NCI-H1417 treated with DMSO at 0.1 percent for 48 hours (cell line): ENCODE data around the gene FANK1.

Source experiments
- DNase-seq: peaks from one replicate; lab custom pipeline; 2025; lab: John Stamatoyannopoulos, UW

Gene FANK1

DNA sequence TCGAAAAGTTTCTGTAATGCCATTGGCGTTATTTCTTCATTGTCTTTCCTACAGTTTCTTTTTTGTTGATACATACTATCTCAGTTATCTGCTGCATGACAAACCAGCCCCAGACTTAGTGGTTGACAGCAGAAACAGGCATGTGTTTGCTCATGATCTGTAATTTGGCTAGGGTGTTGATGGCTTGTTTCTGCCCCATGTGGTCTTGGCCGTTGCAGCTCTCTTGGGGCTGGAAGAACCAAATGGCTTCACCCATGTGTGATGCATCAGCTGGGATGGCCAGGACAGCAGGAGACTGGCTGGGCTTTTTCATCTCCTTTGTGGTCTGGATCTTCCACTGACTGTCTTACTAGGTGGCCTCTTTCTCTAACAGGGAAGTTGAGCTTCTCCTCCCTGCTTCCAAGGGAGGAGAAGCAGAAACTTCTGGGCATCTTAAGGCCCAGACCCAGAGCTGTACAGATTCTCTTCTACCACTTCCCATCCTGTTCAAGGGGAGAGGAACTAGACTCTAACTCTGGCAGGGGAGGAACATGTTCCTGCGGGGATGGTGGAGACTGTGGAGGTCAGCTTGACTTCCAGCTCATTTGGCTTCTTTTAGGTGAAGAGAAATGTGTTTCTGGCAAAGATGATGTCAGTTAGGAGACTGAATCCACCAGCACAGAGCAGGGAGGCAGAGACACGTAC lies 89.3 kb downstream of the FANK1 start:
- no peak for DNase-seq

DNA sequence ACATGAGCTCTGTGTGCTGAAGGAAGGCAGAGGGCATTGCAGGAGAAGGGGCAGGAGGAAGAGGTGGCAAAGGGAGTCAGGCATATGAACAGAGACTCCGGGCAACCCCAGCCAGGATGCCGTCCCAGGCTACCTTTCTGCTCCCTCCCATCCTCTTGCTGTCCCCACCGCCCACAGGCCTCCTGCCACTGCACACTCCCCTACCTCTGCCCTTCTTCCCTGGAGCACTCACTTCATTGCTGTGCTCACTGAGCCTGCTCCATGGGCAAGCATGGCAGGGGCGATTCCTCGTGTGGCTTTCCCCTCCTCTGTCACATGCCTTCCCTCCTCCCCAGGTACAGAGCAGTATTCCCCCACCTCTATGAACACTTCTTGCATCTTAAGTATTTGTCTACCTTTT lies 93.4 kb downstream of the FANK1 start:
- no peak for DNase-seq

DNA sequence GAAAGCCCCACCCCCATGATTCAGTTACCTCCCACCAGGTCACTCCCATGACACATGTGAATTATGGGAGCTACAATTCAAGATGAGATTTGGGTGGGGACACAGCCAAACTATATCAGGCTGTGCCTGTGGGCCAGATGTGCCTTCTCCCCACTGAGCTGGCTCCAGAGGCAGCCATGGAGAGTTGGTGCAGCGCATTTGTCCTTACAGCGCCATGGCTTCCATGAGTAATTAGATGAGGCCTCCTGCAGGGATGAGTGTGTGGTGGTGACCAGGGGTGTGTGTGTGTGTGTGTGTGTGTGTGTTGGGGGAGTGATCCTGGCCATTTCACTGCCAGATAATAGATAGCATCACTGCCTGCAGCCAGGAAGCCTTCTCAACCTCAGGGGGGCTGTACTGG lies 94.6 kb downstream of the FANK1 start:
- no peak for DNase-seq

DNA sequence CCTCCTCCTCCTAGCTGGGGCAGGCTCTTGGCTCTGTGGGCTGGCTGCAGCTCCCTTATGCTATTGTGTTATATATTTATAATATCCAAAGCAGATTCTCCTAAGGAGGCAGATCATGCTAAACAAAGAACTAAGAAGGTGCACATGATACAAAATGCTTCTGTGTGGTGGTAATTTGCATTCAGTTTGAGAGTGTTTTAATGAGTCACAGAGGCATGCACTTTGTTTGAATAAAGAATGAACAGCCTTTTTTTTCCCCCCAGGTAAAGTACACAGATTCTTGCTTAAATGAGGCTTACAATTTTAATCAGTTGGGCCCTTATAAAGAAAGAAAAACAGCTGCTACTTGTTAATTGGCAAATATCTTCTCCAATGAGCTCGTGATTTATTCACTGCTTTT lies 95.0 kb downstream of the FANK1 start:
- DNase-seq, result no peak

DNA sequence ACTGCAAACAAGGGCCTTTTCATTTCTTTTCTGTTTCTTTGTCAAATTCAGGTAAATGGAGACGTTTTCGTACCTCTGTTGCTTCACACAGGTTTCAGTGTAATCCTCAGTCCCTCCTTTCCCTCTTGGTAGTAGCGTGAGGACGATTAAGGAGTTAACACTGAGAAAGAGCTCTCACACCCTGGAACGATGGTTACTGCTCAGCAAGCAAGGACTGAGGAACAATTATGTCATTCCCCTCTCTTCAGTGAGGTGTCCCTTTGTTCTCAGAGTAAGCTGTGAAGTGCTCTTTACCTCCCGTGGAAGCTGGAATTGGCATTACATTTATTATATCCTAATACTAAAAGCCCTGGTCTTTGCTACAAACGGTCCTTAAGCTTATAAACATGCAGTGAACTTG lies 95.9 kb downstream of the FANK1 start:
- DNase-seq, result no peak

DNA sequence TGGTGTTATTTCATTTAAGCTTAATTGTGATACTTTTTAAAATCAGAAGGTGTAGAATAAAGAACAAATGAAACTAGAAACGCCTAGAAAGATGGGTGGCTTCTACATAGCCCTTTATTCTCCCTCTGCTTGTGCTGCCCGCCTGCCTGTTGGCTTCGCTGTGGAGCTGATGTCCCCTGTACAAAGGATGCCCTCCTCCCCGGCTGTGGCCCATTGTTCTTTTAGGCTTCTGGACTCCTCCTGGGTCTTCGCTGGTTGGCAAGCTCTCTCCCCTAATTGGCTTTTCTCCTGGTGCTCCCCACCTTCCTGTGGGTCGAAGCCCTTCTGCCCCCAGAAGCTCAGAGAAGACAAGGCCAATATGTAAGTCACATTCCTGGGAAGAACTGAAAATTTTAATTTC lies 98.2 kb downstream of the FANK1 start:
- no peak for DNase-seq

DNA sequence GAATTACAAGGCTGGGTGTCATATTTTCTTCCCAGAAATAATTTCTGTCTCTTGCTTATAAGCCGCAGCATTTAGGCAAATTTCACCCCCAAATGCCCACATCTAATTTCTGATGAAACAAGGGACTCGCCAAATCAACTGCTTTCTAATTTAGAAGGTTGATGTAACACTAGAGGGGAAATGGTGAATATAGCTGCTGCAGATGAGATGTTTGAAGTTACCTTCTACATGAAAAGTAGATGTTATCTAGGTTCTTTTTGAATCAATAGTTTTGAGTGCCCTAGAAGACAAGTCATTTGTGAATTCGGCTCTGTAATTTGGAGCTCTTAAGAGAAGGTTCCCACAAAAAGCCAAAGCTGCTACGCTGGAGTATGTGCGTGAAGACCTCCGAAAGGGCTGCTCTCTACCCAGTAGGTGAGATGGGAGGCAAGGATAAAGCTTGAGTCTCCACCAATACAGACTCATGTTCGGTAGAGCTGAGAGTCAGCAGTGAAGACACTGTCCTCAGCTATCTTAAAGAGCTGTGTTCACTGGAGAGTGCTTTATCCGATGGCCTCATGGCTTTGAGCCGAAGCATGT lies 99.5 kb downstream of the FANK1 start:
- DNase-seq, result no peak

DNA sequence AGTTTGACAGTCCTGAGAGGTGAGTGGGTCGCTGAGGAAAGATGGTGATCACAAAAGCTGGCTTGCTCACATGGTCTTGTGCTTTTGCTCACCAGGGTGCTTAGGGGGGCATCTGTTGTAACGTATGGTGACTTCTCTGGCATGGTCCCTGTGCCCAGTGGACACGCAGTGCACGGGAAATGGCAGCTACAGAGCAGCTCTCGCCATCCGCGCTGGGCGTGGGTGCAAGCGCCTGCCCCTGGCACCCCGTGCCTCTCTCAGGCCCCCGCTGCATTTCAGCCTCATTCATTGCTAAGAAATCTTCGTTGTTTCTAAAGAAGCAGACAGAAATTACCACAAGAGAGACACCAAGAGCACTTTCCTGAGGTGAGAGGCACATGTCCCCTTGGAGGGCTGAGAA lies 101.2 kb downstream of the FANK1 start:
- DNase-seq, result no peak

DNA sequence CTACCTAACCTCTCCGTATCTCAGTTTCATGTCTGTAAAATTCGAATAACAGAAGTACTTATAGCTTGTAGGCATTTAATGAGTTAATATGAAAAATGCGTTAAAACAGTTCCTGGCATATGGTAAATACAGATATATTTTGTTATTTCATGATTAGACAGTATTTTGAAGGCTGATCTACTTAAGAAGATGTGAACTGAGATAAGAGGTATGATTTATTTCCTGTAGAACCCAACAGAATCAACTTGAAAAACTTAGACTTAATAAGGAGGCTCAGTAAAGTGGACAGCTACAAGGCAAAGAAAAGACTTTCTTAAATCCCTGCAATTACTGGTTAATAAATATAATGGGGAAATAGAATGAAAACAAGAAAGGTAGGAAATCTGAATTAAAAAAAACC lies 103.3 kb downstream of the FANK1 start:
- DNase-seq, result no peak

DNA sequence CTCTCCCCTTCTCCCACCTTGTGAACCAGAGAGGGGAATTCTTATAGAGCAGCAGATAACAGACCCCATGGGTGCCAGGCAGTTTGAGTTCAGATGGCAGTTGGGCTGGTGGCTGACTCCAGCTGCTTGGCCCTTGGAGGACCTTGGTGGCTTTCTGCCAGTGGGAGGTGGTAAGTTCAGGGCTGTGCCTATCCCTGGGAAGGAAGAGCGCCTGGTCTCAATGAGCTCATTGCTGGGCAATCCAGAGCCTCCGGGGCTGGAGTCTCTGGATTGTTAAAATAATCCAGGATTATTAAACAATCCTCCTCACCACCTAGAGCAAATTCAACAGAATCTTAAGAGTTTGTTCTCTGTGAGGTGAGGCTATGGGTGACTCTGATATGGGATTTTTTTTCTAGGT lies 105.2 kb downstream of the FANK1 start:
- no peak for DNase-seq

DNA sequence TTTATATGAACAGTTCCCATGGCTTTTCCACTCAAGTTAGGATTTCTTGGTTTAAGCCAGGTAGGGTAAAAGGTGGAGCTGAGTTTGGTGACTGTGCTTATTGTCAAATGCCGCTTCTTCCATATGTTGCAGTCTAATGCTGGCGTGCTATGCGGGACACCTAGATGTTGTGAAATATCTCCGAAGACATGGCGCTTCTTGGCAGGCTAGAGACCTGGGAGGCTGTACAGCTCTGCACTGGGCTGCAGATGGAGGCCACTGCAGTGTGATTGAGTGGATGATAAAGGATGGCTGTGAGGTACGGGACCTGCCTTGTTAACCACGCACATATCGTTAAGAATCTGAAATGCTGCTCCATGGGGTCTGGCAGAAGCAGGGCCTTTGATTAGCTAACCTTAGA lies 108.4 kb downstream of the FANK1 start:
- DNase-seq, result no peak

DNA sequence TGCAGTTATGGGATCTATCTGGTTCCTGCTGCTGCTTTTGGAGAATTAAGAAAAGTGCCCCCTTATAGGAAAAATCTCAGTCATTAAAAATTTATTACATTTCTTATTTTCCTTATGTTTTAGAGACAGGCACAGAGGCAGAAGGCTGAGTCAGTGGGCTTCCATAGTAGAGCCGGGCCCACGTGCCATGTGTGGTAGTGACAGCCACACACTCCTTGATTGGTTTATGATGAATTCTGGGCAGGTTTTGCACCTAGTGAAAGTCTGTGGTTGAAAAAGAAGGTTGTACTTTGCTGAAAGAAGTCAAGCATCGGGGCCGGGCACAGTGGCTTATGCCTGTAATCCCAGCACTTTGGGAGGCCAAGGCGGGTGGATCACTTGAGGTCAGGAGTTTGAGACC lies 109.9 kb downstream of the FANK1 start:
- DNase-seq, result no peak

DNA sequence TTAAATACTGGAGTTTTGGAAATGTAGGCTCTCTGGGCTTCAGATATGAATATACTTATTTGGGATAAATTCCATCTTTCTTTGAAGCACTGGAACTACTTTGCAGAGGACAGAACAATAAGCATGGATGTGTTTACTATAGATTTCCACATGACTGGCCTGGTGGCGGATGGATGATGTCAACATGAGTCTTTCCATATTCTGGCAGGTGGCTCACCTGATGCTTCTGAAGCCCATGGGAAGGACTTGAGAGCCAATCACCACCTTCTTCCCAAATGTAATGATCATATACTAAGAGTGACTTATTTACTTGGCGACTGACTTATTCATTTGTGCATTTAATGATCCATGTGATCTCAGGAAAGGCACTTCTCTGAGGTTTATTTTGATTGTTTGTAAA lies 110.5 kb downstream of the FANK1 start:
- no peak for DNase-seq

DNA sequence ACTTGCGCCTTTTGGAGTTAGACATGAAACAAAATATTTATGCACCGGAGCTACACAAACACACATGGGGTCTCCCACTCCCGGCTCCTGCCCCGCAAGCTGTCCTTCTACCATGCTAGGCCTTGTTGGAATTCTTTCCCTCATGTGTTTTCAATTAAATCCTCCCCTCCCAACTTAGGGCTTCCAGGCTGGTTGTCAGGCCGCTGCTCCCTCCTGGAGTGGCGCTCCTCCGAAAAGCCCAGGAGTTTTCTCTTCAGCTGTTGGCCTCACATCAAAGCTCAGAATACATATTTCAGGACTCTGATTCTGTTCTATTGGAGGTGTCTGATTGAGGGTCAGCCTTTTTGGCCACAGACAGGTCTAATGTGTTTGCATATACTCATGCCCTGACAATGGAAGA lies 113.3 kb downstream of the FANK1 start:
- DNase-seq, result no peak

DNA sequence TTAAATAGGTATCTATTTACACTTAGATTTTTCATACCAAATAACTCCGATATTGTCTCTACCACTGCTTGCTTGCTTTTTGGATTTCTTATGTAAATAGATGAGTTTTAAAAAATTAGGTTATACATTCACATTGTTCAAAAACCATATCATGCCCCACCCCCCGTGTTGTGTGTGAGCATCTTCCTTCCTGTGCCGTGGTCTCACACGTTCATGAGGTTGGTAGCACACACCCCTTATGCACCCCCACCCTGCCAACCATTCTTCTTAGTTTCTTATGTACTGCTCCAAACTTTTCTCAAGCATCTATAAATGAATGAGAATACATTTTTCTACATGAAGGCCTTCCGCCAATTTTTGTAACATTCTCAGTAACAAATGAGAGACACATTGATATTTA lies 115.6 kb downstream of the FANK1 start:
- DNase-seq, result no peak

DNA sequence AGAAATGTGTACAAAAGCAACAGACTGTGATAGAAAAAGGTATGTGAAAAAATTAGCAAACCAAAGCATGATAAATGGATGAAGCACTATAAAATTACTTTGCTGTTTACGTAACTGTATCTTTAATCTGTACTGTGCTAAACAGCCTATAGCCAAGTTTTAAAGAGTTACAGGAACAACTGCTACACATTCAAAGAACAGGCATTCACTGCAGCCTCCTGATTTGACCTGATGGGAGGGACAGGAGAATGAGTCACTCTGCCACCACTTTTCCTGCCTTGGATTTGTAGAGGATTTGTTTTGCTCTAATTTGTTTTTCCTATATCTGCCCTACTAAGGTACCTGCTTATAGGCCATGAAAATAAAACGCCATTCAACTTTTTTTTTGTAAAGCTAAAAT lies 116.1 kb downstream of the FANK1 start:
- DNase-seq, result no peak

DNA sequence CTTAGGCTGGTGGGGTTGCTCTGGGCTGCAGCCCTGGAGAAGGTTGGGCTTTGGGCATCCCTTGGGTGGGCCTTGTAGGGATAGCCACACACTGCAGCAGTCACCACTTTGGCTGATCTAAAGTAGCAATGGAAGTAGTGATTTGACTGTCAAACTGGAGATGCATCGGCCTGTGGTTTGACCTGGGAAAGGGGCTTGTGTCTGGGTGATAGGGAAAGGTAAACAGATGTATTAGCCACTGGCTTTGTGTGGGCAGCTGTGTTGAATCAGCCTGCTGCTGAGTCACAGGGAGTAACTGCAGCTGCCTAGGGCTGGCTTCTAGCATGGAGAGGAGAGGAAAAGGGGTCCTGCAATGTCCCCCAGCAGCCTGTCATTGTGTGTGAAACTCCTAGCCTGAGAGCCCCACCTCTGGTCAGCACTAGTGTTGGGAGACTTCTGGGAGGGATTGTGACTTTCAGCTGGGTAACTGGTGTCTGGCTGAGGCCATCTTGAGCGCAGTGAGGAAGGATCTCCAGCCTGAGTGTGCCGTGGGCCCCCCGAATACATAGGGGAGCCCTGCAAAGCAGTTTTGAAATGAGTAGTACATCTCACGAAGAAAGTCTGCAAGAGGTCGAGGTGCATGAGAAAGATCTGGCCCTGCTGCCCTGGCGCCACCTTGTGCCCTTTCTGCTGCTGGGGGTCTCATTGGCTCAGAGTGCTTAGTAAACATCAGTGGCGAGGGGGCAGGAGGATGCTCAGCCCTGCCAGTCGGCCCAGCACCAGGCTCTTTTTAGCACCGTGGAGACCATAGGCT lies 117.3 kb downstream of the FANK1 start:
- DNase-seq, result no peak

DNA sequence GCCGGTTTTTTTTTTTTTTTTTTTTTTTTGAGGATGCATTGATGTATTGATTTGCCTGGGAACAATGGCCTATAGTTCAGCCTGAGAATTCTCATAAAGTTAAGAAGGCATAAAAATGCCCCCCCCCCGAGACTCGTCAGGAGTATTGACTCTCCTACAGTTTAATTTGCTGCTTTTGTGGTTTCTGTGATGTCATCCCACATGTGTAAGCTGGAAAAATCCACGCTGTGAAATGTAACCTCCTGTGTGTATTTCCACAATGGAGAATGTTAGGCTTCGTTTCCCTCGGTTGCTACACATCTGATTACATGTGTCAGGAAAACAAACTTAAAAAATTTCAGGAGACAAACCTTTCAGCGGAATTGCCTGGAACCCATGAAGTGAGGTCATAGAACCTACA lies 117.9 kb downstream of the FANK1 start:
- no peak for DNase-seq

DNA sequence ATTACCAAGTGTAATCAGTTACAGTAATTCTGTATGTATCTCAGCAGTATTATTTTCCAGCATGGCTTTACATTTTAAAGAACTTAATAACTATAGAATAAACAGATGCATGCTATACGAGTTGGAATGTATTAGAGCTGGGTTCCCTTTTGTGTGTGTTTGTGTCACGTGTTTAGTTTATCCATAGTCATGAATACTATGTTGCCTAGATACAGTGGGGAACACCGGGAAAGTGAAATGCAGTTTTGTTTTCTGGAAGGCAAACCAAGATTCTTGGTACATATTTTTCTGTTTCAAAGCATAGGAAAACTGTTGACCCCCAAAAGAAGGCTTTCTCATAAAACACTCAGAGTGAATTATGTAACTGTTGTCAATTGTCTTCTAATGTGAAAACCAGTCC lies 119.0 kb downstream of the FANK1 start:
- no peak for DNase-seq

DNA sequence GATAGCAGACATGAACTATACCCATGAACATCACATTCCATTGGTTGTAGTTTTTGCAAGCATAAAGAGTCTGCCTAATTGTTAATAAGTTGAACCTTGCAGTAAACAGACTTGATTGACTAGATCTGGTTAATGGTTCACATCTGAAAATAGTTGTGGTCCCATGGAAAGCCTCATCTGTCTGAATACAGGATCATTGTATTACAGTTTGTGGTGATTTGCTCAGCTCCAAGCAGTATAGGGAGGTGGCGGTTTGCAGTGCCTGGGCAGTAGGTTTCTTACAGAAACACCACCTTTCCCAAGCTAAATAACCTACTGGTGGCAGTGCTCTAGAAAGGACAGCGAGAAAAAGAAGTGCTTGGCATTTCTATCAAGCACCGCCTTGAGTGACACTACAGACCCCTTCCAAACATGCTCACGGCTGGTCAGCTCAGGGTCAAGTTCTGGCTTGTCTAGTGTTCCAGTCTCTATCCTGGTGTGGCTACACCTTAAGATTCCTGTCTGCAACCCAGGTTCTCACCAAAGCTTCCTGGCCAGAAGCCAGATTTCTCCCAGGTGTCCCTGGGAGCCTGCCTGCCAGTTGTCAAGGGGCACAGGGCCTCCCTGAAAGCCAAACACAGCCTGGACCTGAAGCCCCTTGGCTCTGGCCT lies 119.9 kb downstream of the FANK1 start:
- DNase-seq, result no peak

DNA sequence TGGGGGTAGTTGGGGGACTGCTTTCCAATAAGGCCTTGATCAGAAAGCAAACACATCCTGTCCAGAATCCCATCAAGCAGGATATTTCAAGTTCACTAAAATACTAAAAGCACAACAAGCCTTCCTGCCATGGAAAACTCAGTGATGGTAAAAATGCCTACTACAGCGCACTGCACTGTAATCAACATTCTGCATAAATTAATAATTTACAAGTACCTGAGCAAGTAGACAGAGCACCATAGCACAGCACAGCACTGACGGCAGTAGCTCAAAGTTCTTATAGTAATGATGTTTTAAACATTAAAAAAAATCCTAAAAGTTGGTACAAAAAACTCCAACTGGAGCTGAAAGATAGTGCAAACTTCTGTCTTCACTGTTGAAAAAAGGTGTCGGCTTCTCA lies 120.5 kb downstream of the FANK1 start:
- DNase-seq, result no peak

DNA sequence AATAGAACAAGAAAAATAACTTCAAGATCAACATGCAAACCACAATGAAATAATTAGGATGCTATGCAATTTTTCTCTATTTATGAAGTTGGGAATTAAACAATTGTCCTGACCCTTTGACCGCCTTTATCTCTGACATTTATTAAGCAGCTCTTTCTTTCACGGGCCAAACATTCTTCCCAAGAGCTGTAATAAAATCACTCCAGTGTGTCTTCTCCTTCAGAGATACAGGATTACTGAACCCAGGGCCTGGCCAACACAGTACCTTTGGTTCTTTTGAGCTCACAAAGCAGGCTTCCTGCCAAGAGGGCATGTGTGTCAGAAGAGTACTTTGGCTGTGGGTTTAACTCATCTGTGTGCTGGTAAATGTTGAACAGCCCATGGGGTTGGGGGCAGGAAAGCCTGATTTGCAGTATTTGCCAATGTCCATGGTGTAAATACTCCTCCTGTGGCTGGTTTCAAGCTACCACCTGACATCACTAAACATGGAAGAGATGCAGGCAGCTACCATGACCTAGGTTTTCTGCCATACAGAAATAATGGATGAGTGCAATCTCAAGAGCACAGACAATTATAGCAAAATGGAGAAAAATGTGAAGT lies 121.7 kb downstream of the FANK1 start:
- DNase-seq, result no peak
